HepG2 (cell line): ENCODE measurements around the gene MEF2D.

Experiments used
- CTCF ChIP-seq: sonication (generic); formaldehyde crosslinking; IDR thresholded peaks from 2 replicates; pipeline ENCODE4 v1.5.0; 2020; ENCODE audit warnings: mild to moderate bottlenecking, missing genetic modification reagents, moderate library complexity
- EZH2 ChIP-seq: conservative IDR thresholded peaks from 2 replicates; pipeline ENCODE4 v1.6.1; 2012; ENCODE audit warnings: mild to moderate bottlenecking, low read depth, low read length, moderate library complexity
- PATZ1 ChIP-seq: sonication (generic); formaldehyde crosslinking; IDR thresholded peaks from 2 replicates; pipeline ENCODE4 v1.4.0; 2020; ENCODE audit warnings: missing genetic modification reagents
- POLR2AphosphoS5 ChIP-seq: IDR thresholded peaks from 2 replicates; pipeline ENCODE4 v1.6.1; 2012; ENCODE audit warnings: low read depth, low read length
- SAFB2 ChIP-seq: sonication (generic); formaldehyde crosslinking; IDR thresholded peaks from 2 replicates; pipeline ENCODE4 v1.5.1; 2020; ENCODE audit warnings: missing genetic modification reagents, low read depth, mild to moderate bottlenecking, borderline replicate concordance
- SKI ChIP-seq: fragments of 450-650 bp; IDR thresholded peaks from one replicate; pipeline ENCODE4 v1.6.1; 2018; ENCODE audit warnings: mild to moderate bottlenecking; ENCODE audit not compliant: partially characterized antibody

GRCh38 chr1:156530006-156530405 lies 29.4 kb upstream of the MEF2D start:
- TF ChIP-seq PATZ1 (no peak), EZH2 (no peak), CTCF (CRISPR knock-in tag) (no peak), POLR2AphosphoS5 (no peak), SKI (no peak), SAFB2 (CRISPR knock-in tag) (no peak)
